ENCODE data around the gene MAGI1.

DNA sequence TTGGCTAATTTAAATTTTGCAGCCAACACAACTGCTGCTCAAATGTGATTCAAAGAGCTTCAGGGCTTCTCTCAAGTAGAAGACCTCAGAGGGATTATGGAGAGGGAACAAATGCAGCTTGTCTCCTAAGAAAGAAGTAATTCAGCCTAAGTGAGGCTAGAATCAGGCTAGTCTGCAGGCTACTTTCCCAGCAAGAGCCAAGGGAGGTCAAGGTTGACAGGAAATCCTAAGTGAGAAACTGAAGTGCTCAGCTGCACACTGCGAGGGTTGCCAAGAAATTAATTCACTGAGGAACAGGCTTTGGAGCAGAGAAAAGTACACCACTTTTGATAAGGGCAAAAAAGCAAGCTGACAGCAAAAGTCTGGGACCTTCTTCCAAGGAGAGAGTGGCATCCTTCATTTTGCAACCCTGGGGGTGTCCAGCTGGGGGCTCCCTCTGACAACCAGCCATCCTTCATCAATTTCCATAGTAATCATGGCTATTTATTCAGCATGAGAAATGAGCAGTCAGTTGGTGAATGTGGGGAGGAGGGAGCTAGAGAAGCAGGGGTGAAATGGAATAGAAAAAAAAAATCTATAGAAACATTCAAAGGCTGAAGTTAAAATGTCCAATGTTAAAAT, 704.6 kb downstream of the MAGI1 start:
- TF ChIP-seq, protein P1, sequence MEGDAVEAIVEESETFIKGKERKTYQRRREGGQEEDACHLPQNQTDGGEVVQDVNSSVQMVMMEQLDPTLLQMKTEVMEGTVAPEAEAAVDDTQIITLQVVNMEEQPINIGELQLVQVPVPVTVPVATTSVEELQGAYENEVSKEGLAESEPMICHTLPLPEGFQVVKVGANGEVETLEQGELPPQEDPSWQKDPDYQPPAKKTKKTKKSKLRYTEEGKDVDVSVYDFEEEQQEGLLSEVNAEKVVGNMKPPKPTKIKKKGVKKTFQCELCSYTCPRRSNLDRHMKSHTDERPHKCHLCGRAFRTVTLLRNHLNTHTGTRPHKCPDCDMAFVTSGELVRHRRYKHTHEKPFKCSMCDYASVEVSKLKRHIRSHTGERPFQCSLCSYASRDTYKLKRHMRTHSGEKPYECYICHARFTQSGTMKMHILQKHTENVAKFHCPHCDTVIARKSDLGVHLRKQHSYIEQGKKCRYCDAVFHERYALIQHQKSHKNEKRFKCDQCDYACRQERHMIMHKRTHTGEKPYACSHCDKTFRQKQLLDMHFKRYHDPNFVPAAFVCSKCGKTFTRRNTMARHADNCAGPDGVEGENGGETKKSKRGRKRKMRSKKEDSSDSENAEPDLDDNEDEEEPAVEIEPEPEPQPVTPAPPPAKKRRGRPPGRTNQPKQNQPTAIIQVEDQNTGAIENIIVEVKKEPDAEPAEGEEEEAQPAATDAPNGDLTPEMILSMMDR (conservative IDR thresholded peaks at IDR 0.05 in 1 of 2, IDR thresholded peaks at IDR 0.05 in 1 of 2; ENCODE audit: low read depth in 1 of 2, low read length in 2 of 2): peak in 1 of 2 donors; percentile 7
- no peak for TF ChIP-seq EZH2 (IDR thresholded peaks at IDR 0.05; ENCODE audit: low read length, missing control alignments)
